CD4-positive, CD25-positive, alpha-beta regulatory T cell (primary cell): ENCODE measurements around the gene LRRC28. TPM values are rescaled to one million over a fixed set of nuclear protein-coding genes. Genes with fewer than 3 reads are reported as not detected.

Experiments
- ATAC-seq, 2 donors: fragments of 150-1000 bp; cut with Tn5 transposase; one replicate each; pipeline ENCODE4 v1.10.0; 2021; ENCODE audit warnings: low read depth in 2 of 2, moderate number of reproducible peaks in 2 of 2, moderate library complexity in 1 of 2
- DNase-seq, 3 donors: peaks; one replicate each; pipeline versions ENCODE4 v3.0.0 to v3.0.0-alpha.2; 2012 to 2022; ENCODE audit warnings: mixed read lengths in 1 of 3
- H3K27ac ChIP-seq: one replicate; pipeline ENCODE4 v1.7.0; 2013; ENCODE audit warnings: mild to moderate bottlenecking, low read length; ENCODE audit not compliant: insufficient read depth, poor library complexity, severe bottlenecking
- H3K27me3 ChIP-seq: one replicate; pipeline ENCODE4 v1.7.0; 2013; ENCODE audit warnings: low read length; ENCODE audit not compliant: control insufficient read depth, insufficient read depth
- H3K36me3 ChIP-seq: one replicate; pipeline ENCODE4 v1.7.0; 2013; ENCODE audit warnings: mild to moderate bottlenecking, low read length, moderate library complexity; ENCODE audit not compliant: control insufficient read depth, insufficient read depth
- H3K4me1 ChIP-seq: 2 replicates; pipeline ENCODE4 v1.7.0; 2013; ENCODE audit warnings: mild to moderate bottlenecking, low read length; ENCODE audit not compliant: insufficient read depth, control insufficient read depth, poor library complexity, severe bottlenecking
- H3K4me3 ChIP-seq: one replicate; pipeline ENCODE4 v1.7.0; 2013; ENCODE audit warnings: low read depth, mild to moderate bottlenecking, low read length, moderate library complexity
- H3K9me3 ChIP-seq, 2 experiments: 1 replicate in 1 of 2; 2 replicates in 1 of 2; pipeline ENCODE4 v1.7.0; 2013; ENCODE audit warnings: low read length in 2 of 2, mild to moderate bottlenecking in 1 of 2, moderate library complexity in 1 of 2; ENCODE audit not compliant: control insufficient read depth in 2 of 2
- H3K27ac Mint-ChIP-seq, 3 donors: one replicate each; pipeline ENCODE4 v1.8.0; 2020 to 2022; ENCODE audit warnings: mild to moderate bottlenecking in 3 of 3, mixed read lengths in 3 of 3, moderate library complexity in 2 of 3
- H3K27me3 Mint-ChIP-seq: one replicate; pipeline ENCODE4 v1.8.0; 2022; ENCODE audit warnings: mild to moderate bottlenecking, mixed read lengths
- H3K36me3 Mint-ChIP-seq: one replicate; pipeline ENCODE4 v1.8.0; 2020; ENCODE audit warnings: mixed read lengths
- H3K4me1 Mint-ChIP-seq, 4 donors: one replicate each; pipeline ENCODE4 v1.8.0; 2020 to 2022; ENCODE audit warnings: mixed read lengths in 4 of 4, mild to moderate bottlenecking in 1 of 4
- H3K4me3 Mint-ChIP-seq, 4 donors: one replicate each; pipeline ENCODE4 v1.8.0; 2020 to 2022; ENCODE audit warnings: mild to moderate bottlenecking in 4 of 4, mixed read lengths in 4 of 4, moderate library complexity in 3 of 4
- H3K9me3 Mint-ChIP-seq, 7 donors: one replicate each; pipeline ENCODE4 v1.8.0; 2020 to 2022; ENCODE audit warnings: mixed read lengths in 7 of 7, mild to moderate bottlenecking in 3 of 7, moderate library complexity in 2 of 7
- polyA plus RNA-seq, 4 donors: library from polyadenylated mRNA; unstranded; fragments of 300-500 nt; fragmentation: Illumina TruSeq; gene quantifications; one replicate each; pipeline ENCODE4 v1.2.3, GENCODE V29; 2021
- total RNA-seq: library from RNA; stranded (reverse); gene quantifications from one replicate; pipeline ENCODE4 v1.2.3, GENCODE V29; 2022

Gene LRRC28
- total and polyA plus RNA-seq, 5 donors from 2014 or later, result 12.5 to 43.3 (median 29.3) TPM

DNA sequence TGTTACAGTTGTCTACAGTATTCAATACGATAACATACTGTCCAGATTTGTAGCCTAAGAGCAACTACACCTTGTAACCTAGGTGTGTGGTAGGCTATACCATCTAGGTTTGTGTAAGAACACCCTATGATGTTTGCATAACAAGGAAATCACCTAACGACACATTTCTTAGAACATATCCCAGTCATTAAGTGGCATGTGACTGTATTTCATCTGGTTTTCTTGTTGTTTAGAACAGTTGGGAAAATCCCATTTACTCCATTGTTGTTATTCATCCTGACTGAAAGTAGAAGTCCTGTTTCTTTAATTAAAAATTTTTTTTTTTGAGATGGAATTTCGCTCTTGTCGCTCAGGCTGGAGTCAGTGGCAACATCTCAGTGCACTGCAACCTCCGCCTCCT, 31.3 kb downstream of the LRRC28 start:
- Histone ChIP-seq H3K27me3 (no peaks in the 10 kb centered on the region), H3K9me3 (no peaks in the 10 kb centered on the region), H3K27ac (no peak overlapping the region), H3K36me3 (no peaks in the 10 kb centered on the region), H3K4me1 (no peaks in the 10 kb centered on the region), H3K4me3 (no peak overlapping the region)
- peaks cover 6 to 33% (median 15%) of the 10 kb centered on the region in 4 donors for H3K4me1 Mint-ChIP-seq
- H3K9me3 Mint-ChIP-seq, result peaks cover 0 to 4% (median 0%) of the 10 kb centered on the region in 7 donors
- H3K27ac Mint-ChIP-seq, result no peak overlapping the region
- DNase-seq (no peak), ATAC-seq (no peak)
- H3K27me3 Mint-ChIP-seq, result no peaks in the 10 kb centered on the region
- no peak overlapping the region for H3K4me3 Mint-ChIP-seq
- H3K36me3 Mint-ChIP-seq, result peaks cover 33% of the 10 kb centered on the region

DNA sequence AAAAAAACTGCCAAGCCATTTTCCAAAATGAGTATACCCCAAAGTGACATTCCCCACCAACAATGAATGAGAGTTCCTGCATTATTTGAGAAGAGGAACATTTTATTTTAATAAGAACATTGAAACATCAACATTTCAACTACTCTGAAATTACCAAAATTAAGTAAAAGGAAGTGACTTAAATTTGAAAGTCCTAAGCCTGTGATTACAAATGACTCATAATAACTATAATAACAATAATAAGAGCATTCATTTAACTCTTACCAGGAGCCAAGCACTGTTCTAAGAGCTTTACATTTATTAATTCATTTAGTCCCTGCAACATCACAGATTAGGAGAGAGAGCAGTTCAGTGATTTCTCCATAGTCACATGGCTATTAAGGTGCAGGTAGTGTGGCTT, 32.4 kb downstream of the LRRC28 start:
- no peak for ATAC-seq
- Mint-ChIP-seq H3K36me3 (peaks cover 33% of the 10 kb centered on the region), H3K4me3 (no peak overlapping the region), H3K9me3 (peaks cover 0 to 4% (median 0%) of the 10 kb centered on the region in 7 donors), H3K4me1 (peaks cover 5 to 29% (median 14%) of the 10 kb centered on the region in 4 donors), H3K27ac (no peak overlapping the region), H3K27me3 (no peaks in the 10 kb centered on the region)
- H3K36me3 ChIP-seq, result no peaks in the 10 kb centered on the region
- DNase-seq, result no peak
- no peak overlapping the region for H3K4me3 ChIP-seq
- no peaks in the 10 kb centered on the region for H3K9me3 ChIP-seq
- no peaks in the 10 kb centered on the region for H3K4me1 ChIP-seq
- no peak overlapping the region for H3K27ac ChIP-seq
- no peaks in the 10 kb centered on the region for H3K27me3 ChIP-seq

DNA sequence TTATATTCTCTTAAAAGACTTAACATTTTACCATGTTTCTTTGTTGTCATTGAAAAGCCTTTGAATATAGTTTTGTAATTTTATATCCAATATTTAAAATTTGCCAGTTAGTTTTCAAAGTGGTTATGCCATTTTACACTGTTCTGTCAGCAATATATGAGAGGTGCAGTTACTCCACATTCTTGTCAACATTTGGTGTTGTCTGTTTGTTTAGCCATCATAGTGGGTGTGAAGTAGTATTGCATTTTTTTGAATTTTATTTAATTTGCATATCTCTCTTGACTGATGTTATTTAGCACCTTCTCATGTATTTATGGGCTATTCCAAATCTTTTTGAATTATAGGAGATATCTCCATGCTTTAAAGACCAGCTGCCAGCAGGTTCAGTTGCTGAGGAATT, 40.4 kb downstream of the LRRC28 start:
- Mint-ChIP-seq H3K27ac (no peak overlapping the region), H3K27me3 (no peaks in the 10 kb centered on the region), H3K4me1 (peaks cover 0 to 11% (median 5%) of the 10 kb centered on the region in 4 donors), H3K36me3 (peaks cover 27% of the 10 kb centered on the region), H3K4me3 (no peak overlapping the region), H3K9me3 (peaks cover 0 to 7% (median 1%) of the 10 kb centered on the region in 7 donors)
- H3K27ac ChIP-seq, result no peak overlapping the region
- H3K4me3 ChIP-seq, result no peak overlapping the region
- H3K36me3 ChIP-seq, result peaks cover 10% of the 10 kb centered on the region
- ATAC-seq (no peak), DNase-seq (no peak)
- H3K4me1 ChIP-seq, result no peaks in the 10 kb centered on the region
- no peaks in the 10 kb centered on the region for H3K27me3 ChIP-seq
- no peaks in the 10 kb centered on the region for H3K9me3 ChIP-seq

DNA sequence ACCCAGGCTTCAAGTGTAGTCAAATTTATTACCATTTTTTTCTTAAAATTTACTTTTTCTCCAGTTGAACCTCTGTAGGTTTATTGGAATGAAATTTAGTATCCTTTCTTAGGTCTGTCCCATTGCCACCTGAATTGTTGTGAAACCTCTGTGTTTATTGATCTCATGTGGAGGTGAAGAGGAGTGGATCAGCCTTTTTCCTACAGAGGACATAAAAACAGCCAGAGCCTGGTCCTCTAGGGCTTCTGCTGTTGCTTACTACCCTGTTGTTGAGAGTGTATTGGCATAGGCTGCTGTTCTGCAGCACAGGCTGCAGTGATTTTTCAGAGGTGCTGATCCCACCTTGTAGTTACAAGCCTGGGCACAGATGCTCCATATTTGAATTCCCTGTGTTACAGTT, 44.6 kb downstream of the LRRC28 start:
- no peak for ATAC-seq
- peaks cover 27% of the 10 kb centered on the region for H3K36me3 Mint-ChIP-seq

DNA sequence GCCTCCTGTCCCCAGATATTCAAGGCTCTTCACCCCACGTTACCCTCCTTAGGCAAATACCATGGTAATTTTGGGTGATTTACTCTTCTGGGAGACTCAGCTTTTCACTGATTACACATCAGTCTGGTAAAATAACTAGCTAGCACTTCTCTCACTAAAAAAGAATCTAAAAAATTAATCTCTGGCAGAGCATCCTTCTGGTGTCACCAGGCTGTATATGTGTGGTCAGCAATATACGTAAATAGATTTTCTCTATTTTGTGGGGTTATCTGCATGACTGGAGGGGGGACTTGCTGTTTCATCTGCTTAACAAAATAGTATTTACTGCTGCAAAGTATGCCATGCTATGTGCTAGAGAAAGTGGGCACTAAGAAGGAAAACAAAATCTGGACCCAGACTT, 45.1 kb downstream of the LRRC28 start:
- H3K27me3 ChIP-seq, result no peaks in the 10 kb centered on the region
- peaks cover 0 to 7% (median 1%) of the 10 kb centered on the region in 7 donors for H3K9me3 Mint-ChIP-seq
- no peaks in the 10 kb centered on the region for H3K9me3 ChIP-seq
- ATAC-seq (no peak), DNase-seq (no peak)
- no peak overlapping the region for H3K27ac ChIP-seq
- H3K36me3 ChIP-seq, result peaks cover 10% of the 10 kb centered on the region
- H3K27ac Mint-ChIP-seq, result no peak overlapping the region
- peaks cover 0 to 11% (median 5%) of the 10 kb centered on the region in 4 donors for H3K4me1 Mint-ChIP-seq
- no peaks in the 10 kb centered on the region for H3K27me3 Mint-ChIP-seq
- H3K36me3 Mint-ChIP-seq, result peaks cover 22% of the 10 kb centered on the region
- no peak overlapping the region for H3K4me3 Mint-ChIP-seq
- no peaks in the 10 kb centered on the region for H3K4me1 ChIP-seq
- H3K4me3 ChIP-seq, result no peak overlapping the region

More for the DNA sequence above, 44.6 kb downstream of the LRRC28 start:
- no peak overlapping the region for H3K27ac ChIP-seq
- H3K4me3 ChIP-seq, result no peak overlapping the region
- Mint-ChIP-seq H3K9me3 (peaks cover 0 to 7% (median 1%) of the 10 kb centered on the region in 7 donors), H3K27ac (no peak overlapping the region), H3K27me3 (no peaks in the 10 kb centered on the region), H3K4me3 (no peak overlapping the region), H3K4me1 (peaks cover 0 to 11% (median 5%) of the 10 kb centered on the region in 4 donors)
- no peaks in the 10 kb centered on the region for H3K9me3 ChIP-seq
- no peaks in the 10 kb centered on the region for H3K27me3 ChIP-seq
- H3K36me3 ChIP-seq, result peaks cover 10% of the 10 kb centered on the region
- no peaks in the 10 kb centered on the region for H3K4me1 ChIP-seq
- no peak for DNase-seq

- H3K4me1 ChIP-seq, result no peaks in the 10 kb centered on the region
- no peaks in the 10 kb centered on the region for H3K9me3 ChIP-seq
- DNase-seq (no peak), ATAC-seq (no peak)
- Mint-ChIP-seq H3K27me3 (no peaks in the 10 kb centered on the region), H3K36me3 (peaks cover 13% of the 10 kb centered on the region), H3K4me1 (peaks cover 0 to 2% (median 0%) of the 10 kb centered on the region in 4 donors), H3K9me3 (no peaks in the 10 kb centered on the region), H3K27ac (no peak overlapping the region), H3K4me3 (no peak overlapping the region)
- H3K36me3 ChIP-seq, result no peaks in the 10 kb centered on the region
- H3K4me3 ChIP-seq, result no peak overlapping the region
- H3K27ac ChIP-seq, result no peak overlapping the region
- H3K27me3 ChIP-seq, result no peaks in the 10 kb centered on the region
Measured at GRCh38 chr15:99303907-99304306, 52.6 kb downstream of the LRRC28 start.

DNA sequence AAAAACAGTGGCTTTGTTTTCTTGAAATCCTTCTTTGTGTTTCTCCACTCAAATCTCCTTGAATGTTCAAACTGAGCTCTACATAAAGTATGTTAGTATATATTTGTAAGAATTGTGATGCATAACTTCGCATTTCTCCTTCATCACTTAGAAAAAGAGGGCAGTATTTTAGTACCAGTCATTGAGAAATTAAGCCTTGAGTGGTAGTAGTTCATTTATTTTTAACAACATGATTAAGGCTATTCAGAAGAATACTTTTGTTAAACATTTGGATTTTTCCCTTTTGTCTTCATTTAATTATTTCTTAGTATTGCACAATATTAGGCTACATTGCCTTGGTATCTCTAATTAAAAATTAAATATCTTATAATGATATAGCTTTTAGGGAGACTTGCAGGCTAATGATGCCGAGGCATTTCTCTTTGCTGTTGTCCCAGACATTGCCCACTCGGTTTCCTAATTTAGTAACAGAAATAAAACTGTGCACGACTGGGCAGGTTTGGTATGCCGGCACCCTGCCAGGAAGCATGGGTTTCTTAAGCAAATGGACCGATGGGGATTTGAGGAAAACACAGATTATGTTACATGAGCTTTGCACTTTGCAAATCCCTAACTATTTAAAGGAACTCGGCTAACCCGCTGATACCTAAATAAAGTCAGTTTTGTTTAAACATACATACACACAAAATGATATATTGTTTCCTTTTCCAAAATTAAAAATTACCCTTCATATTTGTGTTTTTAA, 54.7 kb downstream of the LRRC28 start:
- Mint-ChIP-seq H3K36me3 (peaks cover 16% of the 10 kb centered on the region), H3K27me3 (no peaks in the 10 kb centered on the region), H3K27ac (no peak overlapping the region), H3K9me3 (no peaks in the 10 kb centered on the region), H3K4me3 (no peak overlapping the region), H3K4me1 (peaks cover 0 to 2% (median 0%) of the 10 kb centered on the region in 4 donors)
- H3K36me3 ChIP-seq, result no peaks in the 10 kb centered on the region
- H3K27ac ChIP-seq, result no peak overlapping the region
- DNase-seq (no peak), ATAC-seq (no peak)
- no peaks in the 10 kb centered on the region for H3K9me3 ChIP-seq
- no peak overlapping the region for H3K4me3 ChIP-seq
- H3K4me1 ChIP-seq, result no peaks in the 10 kb centered on the region
- H3K27me3 ChIP-seq, result no peaks in the 10 kb centered on the region
